ENCODE data around the gene BMF. TPM values are rescaled to one million over a fixed set of nuclear protein-coding genes. Genes with fewer than 3 reads are reported as not detected.
A peak's percentile ranks its signal among the peaks of the same experiment; 100 is the strongest.
"Not testable (repeated sequence)": the region's sequence is repeated elsewhere in the genome, so short reads cannot be mapped to it uniquely, and the experiment has no call there.

The BMF gene
- total RNA-seq, 1 donor from 2014 or later = 43.4 TPM

DNA sequence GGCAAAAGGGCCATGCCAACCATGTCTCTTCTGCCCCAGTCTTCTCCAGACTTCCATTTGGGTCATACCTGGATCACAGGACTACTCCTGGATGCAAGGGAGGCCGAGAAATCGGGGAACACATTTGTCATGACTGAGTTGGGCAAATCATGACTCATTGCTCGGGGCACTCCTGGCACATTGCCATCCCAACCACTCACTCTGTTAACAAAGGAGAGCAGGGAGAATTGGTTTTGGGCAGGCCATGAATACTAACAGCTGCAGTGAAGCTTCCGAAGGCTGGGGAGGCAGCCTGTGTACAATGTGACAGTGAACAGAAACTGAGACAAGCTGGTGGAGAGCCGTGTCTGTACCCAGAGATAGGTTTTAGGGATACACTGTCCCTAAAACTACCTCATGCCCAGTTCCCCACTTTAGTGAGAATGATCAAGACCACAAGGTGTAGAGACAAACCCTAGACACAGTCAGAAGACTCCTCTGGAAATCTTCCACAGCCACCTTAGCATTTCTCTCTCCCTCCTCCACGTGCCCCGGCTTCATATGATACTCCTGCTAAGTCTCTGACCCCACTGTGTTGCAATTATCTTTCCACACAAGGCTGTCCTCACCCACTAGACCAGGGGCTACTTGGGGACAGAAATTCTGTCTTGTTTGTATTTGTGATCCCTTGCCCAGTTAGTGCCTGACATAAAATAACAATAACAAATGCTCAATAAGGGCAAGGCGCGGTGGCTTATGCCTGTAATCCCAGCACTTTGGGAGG is 41.7 kb upstream of the BMF start:
- Histone ChIP-seq H3K36me3 (ENCODE audit: control insufficient read depth, insufficient read depth, low read length) (no peaks in the 10 kb centered on the region), H3K4me3 (ENCODE audit: low read depth, low read length) (no peak overlapping the region), H3K27me3 (ENCODE audit: control insufficient read depth, insufficient read depth, low read length) (no peaks in the 10 kb centered on the region)
- TF ChIP-seq, protein P1, sequence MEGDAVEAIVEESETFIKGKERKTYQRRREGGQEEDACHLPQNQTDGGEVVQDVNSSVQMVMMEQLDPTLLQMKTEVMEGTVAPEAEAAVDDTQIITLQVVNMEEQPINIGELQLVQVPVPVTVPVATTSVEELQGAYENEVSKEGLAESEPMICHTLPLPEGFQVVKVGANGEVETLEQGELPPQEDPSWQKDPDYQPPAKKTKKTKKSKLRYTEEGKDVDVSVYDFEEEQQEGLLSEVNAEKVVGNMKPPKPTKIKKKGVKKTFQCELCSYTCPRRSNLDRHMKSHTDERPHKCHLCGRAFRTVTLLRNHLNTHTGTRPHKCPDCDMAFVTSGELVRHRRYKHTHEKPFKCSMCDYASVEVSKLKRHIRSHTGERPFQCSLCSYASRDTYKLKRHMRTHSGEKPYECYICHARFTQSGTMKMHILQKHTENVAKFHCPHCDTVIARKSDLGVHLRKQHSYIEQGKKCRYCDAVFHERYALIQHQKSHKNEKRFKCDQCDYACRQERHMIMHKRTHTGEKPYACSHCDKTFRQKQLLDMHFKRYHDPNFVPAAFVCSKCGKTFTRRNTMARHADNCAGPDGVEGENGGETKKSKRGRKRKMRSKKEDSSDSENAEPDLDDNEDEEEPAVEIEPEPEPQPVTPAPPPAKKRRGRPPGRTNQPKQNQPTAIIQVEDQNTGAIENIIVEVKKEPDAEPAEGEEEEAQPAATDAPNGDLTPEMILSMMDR (IDR thresholded peaks at IDR 0.05; ENCODE audit: insufficient read depth, low read length, poor library complexity, severe bottlenecking) = no peak
- DNase-seq (ENCODE audit: low read depth) = peak; percentile 63

DNA sequence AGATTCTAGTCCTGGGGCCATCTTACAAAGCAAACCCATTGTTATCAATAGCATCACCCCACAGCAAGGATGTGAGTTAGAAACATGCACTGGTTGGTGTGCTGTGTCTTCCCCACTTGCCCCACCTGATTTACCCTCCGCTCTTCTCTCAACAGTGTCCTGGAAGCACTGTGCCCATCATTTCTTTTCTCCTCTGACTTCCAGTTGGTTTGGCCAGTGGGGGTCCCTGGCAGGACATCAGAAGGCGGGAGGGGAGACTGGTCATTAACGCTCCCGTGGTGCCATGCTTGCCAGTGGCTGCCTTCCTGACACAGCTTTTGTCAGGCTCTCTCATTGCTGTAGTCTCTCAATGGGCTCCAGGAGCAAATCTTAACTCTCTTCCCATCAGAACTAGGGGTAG is 40.7 kb upstream of the BMF start:
- DNase-seq (ENCODE audit: low read depth) = no peak
- H3K27me3 ChIP-seq (ENCODE audit: control insufficient read depth, insufficient read depth, low read length) = no peaks in the 10 kb centered on the region
- no peaks in the 10 kb centered on the region for H3K36me3 ChIP-seq (ENCODE audit: control insufficient read depth, insufficient read depth, low read length)
- TF ChIP-seq, protein P1 (IDR thresholded peaks at IDR 0.05; ENCODE audit: insufficient read depth, low read length, poor library complexity, severe bottlenecking) = no peak
- H3K4me3 ChIP-seq (ENCODE audit: low read depth, low read length) = no peak overlapping the region

DNA sequence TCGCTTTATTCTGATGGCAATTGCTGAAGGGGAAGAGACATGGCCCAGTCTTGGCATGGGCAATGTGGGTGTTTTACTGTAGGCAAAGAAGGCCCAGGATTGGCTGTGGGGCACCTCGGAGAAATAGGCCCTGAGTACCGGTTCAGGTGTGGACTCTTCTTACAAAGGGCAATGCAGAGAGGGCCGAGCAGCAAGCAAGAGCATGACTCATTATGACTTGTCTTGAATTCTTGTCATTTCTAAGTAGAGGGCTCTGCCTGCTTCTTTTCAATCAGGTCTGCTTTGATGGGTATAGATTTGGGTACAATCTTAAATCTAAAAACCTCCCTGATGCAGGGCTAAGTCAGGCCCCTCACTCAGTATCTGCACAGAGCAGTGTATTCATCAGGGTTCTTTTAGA is 37.4 kb upstream of the BMF start:
- no peaks in the 10 kb centered on the region for H3K27me3 ChIP-seq (ENCODE audit: control insufficient read depth, insufficient read depth, low read length)
- no peak overlapping the region for H3K4me3 ChIP-seq (ENCODE audit: low read depth, low read length)
- TF ChIP-seq, protein P1 (IDR thresholded peaks at IDR 0.05; ENCODE audit: insufficient read depth, low read length, poor library complexity, severe bottlenecking) = no peak
- no peaks in the 10 kb centered on the region for H3K36me3 ChIP-seq (ENCODE audit: control insufficient read depth, insufficient read depth, low read length)
- DNase-seq (ENCODE audit: low read depth) = peak; percentile 51

DNA sequence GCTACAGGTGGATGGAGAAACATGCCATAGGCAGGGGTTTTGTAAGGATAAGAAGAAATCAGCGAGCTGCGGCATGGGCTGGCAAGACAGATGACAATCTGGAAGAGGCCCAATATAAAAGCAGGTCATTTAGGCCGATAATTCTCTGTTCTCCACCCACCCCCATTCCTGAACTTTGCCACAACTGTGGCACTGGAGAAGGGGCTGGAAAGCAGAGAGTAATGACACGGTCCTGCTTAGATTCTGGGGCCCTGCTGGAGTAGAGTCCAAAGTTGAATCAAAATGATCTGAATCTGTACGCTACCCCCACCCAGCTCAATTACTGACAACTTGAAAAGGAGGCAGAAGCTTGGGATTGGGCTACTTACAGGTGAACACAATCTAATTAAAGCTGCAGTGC is 33.7 kb upstream of the BMF start:
- Histone ChIP-seq H3K36me3 (ENCODE audit: control insufficient read depth, insufficient read depth, low read length) (no peaks in the 10 kb centered on the region), H3K27me3 (ENCODE audit: control insufficient read depth, insufficient read depth, low read length) (no peaks in the 10 kb centered on the region), H3K4me3 (ENCODE audit: low read depth, low read length) (no peak overlapping the region)
- TF ChIP-seq, protein P1 (IDR thresholded peaks at IDR 0.05; ENCODE audit: insufficient read depth, low read length, poor library complexity, severe bottlenecking) = no peak
- no peak for DNase-seq (ENCODE audit: low read depth)

DNA sequence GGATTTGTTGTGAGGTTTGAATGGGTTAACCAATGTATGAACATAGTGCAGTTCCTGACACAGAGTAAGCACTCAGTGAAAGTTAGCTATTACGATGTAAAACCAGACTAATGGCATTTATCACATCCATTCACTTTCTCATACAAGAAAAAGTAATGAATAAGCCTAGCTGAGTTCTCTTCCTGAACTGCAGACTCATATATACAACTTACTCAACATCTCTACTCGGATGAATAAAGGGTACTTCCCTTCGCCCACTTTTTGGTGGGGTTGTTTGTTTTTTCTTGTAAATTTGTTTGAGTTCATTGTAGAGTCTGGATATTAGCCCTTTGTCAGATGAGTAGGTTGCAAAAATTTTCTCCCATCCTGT is 29.5 kb upstream of the BMF start:
- H3K27me3 ChIP-seq (ENCODE audit: control insufficient read depth, insufficient read depth, low read length); H3K36me3 ChIP-seq (ENCODE audit: control insufficient read depth, insufficient read depth, low read length); H3K4me3 ChIP-seq (ENCODE audit: low read depth, low read length); DNase-seq (ENCODE audit: low read depth): not testable (repeated sequence)

DNA sequence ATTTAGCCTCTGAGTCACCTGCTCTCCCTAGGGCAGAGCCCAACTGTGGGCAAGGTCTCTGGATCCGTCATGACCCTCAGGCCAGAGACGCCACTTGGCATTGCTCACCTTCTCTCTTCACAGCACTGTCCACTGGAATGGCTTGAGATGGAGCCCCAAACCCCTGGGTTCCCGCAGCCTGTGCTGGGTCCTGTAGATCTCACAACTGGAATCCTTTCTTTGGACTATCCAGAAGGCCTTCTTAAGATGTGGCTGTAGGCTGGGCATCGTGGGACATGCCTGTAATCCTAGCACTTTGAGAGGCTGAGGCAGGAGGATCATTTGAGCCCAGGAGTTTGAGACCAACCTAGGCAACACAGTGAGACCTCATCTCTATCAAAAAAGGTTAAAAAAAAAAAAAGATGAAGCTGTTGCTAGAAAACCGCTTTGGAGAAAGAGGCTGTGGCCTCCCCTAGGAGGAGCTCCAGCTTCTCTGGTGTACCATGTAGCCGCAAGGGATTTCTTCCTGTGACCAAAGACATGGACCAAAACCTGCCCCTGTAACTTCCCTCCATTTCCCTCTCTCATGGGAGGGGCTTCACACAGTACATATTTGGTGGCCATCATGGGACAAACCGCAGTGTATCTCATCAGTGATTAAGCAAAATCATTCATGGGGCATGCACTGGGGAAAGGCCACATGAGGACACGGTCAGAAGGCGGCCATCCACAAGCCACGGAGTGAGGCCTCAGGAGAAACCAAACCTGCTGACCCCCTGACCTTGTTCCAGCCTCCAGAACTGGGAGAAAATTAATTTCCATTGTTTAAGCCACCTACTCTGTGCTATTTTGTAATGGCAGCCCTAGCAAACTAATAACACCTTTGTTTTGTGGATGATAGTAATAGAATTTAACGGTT is 28.9 kb upstream of the BMF start:
- TF ChIP-seq, protein P1 (IDR thresholded peaks at IDR 0.05; ENCODE audit: insufficient read depth, low read length, poor library complexity, severe bottlenecking) = no peak
- no peak overlapping the region for H3K4me3 ChIP-seq (ENCODE audit: low read depth, low read length)
- DNase-seq (ENCODE audit: low read depth) = no peak
- no peaks in the 10 kb centered on the region for H3K27me3 ChIP-seq (ENCODE audit: control insufficient read depth, insufficient read depth, low read length)
- no peaks in the 10 kb centered on the region for H3K36me3 ChIP-seq (ENCODE audit: control insufficient read depth, insufficient read depth, low read length)
